Measurements from ENCODE around the gene MAPK11.

Gene MAPK11

GRCh38 chr22:50280708-50281383 lies 10.7 kb upstream of the MAPK11 start:
- TF ChIP-seq CTCF (conservative IDR thresholded peaks at IDR 0.05; ENCODE audit: low read depth, low read length): no peak
- DNase-seq (ENCODE audit: low read depth): no peak
- H3K4me3 ChIP-seq (ENCODE audit: low read depth, low read length): no peak overlapping the region

DNA sequence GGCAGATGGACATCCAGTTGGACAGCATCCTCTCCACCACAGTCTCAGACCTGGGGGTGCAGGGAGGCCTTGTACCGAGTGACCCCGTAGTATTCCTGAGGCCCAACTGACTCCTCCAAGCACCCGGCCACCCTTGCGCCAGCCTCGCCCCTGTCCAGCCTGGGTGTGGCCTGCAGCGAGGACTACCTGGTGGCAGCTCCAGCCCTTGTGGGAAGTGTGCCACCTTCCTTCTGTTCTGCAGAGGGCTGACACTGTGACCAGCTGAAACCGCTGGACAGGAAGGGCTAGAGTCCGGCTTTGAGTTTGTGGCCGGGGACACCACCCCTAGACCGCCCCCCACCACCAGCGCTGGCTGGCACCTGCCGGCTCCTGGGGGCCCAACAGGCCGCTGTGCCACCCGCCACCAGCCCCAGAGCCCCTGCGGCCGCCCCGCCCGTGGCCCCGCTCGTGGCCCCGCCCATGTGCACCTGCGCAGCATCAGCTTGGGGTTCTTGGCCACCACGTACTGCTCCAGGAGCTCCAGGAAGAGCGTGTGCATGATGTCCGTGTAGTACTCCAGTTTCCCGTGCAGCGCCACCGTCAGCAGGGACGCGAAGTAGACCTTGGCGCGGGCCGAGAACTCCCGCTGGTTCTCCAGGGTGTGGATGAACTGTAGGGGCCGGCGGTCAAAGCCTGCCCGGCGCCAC lies 10.0 kb upstream of the MAPK11 start:
- DNase-seq (ENCODE audit: low read depth): no peak
- H3K4me3 ChIP-seq (ENCODE audit: low read depth, low read length): no peak overlapping the region
- no peak for TF ChIP-seq CTCF (conservative IDR thresholded peaks at IDR 0.05; ENCODE audit: low read depth, low read length)

DNA sequence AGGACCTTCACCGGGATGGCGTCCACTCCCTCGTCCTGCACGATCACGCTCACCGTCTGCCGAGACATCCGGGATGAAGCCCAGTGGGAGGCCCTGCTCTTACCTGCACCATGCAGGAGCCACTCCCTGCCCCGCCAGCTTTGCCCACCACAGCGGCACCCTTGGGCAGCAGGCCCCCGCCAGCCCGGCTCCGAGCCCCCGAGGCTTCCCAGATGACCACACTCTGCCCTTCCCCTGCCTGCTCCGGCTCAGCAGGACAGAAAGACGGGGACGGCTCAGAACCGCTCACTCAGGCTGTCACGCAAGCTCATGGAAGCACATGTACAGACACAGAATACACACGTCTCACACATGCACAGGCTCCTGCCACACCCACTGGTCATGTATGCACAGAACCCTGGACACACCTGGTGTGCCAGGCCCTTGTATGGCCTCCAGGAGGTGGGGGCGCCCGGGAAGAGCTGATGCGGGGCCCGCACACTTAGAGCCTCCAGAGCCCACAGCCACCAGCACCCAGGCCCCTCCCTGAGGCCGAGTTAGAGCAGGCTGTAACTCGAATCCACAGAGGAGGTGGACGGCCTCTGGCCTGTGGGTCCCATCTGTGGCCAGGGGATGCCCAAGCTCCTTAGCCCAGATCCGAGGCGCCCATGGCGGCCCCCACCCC lies 8.9 kb upstream of the MAPK11 start:
- DNase-seq (ENCODE audit: low read depth): no peak
- no peak for TF ChIP-seq CTCF (conservative IDR thresholded peaks at IDR 0.05; ENCODE audit: low read depth, low read length)
- H3K4me3 ChIP-seq (ENCODE audit: low read depth, low read length): no peak overlapping the region

- no peak overlapping the region for H3K4me3 ChIP-seq (ENCODE audit: low read depth, low read length)
- no peak for DNase-seq (ENCODE audit: low read depth)
- TF ChIP-seq CTCF (conservative IDR thresholded peaks at IDR 0.05; ENCODE audit: low read depth, low read length): no peak
Measured at GRCh38 chr22:50278461-50278860, 8.3 kb upstream of the MAPK11 start.

DNA sequence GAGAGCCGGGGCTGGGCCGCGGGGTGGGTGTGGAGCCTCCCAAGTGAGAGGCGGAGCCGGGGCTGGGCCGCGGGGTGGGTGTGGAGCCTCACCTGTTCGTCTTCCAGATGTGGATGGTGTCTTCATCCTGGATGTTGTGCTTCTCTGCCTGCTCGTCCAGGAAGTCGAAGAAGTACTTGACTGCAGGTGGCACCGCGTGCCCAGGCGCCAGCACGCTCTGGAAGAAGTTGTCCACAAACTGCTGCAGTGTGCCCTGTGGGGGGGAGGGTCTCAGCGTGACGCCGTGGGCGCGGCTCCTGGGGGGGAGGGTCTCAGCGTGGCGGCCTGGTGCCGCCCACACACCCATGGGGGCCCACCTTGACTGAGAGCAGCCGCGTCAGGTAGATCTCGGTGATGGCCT lies 7.6 kb upstream of the MAPK11 start:
- DNase-seq (ENCODE audit: low read depth): no peak
- H3K4me3 ChIP-seq (ENCODE audit: low read depth, low read length): no peak overlapping the region
- TF ChIP-seq CTCF (conservative IDR thresholded peaks at IDR 0.05; ENCODE audit: low read depth, low read length): no peak

- peak; percentile 76 for DNase-seq (ENCODE audit: low read depth)
- peak; percentile 45 for TF ChIP-seq CTCF (conservative IDR thresholded peaks at IDR 0.05; ENCODE audit: low read depth, low read length)
- no peak overlapping the region for H3K4me3 ChIP-seq (ENCODE audit: low read depth, low read length)
Measured at GRCh38 chr22:50276143-50276542, 6.0 kb upstream of the MAPK11 start.

All from choroid plexus epithelial cell (primary cell).